GM19467 (cell line): ENCODE results near the gene UCN2.
A peak's percentile ranks its signal among the peaks of the same experiment; 100 is the strongest.
"Not testable (repeated sequence)": the region's sequence is repeated elsewhere in the genome, so short reads cannot be mapped to it uniquely, and the experiment has no call there.

Source experiments
- ATAC-seq: cut with Tn5 transposase; IDR thresholded peaks from one replicate; pipeline ENCODE4 v1.9.1; 2021; ENCODE audit warnings: mild to moderate bottlenecking, moderate library complexity; ENCODE audit not compliant: unreplicated experiment

Gene UCN2

DNA sequence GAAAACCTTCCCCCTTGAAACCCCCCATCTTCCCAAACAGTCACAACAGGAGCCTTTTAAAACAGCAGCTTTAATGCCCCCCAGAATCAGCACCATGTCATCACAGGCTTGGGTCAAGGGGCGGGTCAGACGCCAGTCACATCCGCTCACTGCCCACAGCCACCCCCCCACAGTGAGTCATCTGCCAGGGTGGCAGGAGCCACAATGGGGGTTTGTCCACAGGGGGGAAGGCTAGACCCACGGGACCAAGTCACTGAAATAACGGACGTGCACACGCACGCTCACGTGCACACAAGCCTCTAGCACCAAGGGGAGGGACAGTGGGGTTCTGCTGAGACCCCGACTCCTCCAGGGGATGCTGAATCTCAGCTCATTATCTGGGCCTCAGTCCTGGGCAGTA, 441 bp upstream of the UCN2 start:
- no peak for ATAC-seq

GRCh38 chr3:48562367-48563095, 1.1 kb downstream of the UCN2 start:
- ATAC-seq, result no peak

DNA sequence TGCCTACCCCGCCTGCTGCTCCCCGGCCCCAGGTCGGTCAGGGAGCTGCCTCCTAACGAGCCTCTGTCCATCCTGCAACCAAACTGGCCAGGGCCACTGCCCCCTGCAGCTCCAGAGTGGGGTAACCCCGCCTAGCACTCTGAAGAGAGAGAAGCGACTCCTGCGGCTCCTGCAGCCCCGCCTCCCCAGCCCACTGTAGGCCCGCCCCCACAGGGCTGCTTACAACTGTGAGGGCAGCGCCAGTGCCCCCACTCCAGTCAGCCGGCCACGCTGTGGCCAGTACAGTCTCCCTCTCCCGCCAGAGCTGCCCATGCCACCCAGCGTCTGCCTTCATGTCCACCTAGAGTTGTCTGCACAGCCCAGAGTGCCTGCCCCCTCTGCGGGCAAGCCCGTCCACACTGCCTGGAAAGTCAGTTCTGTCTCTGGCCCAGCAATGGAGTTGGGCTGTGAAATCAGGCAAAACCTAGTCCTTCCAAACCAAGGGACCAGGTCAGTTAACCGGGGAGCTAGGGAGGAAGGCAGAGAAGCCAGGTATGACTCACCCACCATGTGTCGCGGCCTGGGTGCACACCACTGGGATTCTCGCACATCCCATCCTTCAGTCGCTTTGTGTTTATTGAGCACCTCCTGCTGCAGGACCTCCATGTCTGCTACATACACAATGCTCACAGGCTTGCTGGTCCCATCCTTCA, 2.4 kb downstream of the UCN2 start:
- no peak for ATAC-seq

DNA sequence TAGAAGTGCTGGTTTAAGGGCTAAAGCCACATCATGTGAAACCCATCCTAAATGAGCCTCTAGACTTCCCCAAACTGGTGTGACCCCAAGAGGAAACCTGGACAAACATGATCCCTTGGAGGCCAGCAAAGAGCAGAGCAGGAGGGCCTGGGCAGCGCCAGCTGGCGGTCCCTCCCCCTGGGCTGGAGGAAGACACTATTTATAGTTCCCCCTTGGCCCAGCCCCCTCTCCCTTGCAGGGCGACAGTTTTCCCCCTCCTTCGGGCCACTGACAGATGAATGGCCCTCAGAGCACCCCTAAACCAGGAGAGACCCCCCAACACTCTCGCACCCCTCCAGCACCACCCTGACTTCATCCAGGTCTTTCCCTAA, 2.9 kb downstream of the UCN2 start:
- ATAC-seq, result no peak

- no peak for ATAC-seq
These were observed 5.0 kb downstream of the UCN2 start for GRCh38 chr3:48558493-48559134.

GRCh38 chr3:48556796-48557626, 6.6 kb downstream of the UCN2 start, which contains the start of gene PFKFB4:
Gene PFKFB4, minus strand, starts transcription at chr3:48556803. Its CDS starts 26 bp downstream, at chr3:48556777.
- ATAC-seq, result peak; percentile 78

DNA sequence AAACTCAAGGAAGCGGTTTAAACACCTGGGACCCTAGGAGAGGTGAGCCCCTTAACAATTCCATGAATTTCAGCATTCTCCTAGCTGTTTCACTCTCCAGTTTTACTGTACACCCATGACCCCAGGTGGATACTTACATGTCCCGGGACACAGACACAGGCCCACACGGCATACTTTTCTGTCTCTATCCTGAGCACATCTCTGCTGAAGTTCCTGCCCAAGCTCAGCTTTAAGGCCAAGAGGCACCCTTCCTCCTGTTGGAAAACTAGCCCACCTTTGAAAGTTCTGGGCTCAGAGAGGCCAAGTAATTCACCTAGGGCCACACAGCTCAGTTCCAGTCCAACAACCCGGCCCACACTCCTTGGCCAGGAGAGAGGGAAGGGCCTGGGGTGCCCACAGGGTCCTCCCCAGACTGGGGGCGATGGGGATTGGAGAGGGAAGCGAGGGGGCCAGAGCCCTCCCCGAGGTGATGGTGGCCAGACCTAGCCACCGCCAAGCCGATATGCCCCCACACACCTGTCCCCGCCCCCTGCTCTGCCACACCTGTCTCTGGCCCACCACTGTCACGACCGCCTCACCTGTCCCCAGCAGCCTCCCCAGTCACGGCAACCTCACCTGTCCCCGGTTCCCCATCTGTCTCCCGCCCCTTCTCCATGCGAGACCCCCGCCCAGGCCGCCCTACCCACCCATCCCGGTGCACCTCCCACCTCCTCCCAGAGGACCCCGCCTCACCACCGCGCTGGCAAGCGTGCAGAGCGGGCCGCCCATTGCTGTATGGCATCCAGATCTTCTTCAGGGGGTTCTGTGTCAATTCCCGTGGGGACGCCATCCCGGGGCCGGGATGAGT, 7.4 kb downstream of the UCN2 start:
- no peak for ATAC-seq

DNA sequence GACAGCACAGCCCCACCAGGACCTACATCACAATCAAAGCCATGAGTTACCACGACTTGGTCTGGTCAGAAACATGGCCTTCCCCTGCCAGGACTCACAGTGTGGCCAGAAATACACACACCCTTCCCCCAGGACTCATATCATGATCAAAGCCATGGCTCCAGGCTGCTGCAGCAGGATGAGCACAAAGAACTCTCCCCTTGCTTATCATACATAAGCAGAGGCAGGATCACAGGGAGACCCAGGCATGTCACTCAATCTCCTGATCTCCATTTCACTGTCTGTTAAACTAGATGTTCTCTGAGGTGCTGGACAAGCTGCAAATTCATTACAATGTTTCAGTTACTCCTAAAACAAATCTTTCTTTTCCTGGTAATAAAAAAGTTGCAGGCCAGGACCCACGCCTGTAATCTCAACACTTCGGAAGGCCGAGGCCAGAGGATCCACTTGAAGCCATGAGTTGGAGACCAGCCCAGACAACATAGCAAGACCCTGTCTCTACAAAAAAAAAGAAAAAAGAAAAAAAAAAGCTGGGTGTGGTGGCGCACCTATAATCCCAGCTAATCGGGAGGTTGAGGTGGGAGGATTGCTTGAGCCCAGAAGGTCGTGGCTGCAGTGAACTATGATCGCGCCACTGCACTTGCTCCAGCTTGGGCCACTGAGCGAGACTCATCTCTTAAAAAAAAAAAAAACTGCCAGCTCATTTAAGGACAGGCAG, 8.2 kb downstream of the UCN2 start:
- ATAC-seq, result no peak

DNA sequence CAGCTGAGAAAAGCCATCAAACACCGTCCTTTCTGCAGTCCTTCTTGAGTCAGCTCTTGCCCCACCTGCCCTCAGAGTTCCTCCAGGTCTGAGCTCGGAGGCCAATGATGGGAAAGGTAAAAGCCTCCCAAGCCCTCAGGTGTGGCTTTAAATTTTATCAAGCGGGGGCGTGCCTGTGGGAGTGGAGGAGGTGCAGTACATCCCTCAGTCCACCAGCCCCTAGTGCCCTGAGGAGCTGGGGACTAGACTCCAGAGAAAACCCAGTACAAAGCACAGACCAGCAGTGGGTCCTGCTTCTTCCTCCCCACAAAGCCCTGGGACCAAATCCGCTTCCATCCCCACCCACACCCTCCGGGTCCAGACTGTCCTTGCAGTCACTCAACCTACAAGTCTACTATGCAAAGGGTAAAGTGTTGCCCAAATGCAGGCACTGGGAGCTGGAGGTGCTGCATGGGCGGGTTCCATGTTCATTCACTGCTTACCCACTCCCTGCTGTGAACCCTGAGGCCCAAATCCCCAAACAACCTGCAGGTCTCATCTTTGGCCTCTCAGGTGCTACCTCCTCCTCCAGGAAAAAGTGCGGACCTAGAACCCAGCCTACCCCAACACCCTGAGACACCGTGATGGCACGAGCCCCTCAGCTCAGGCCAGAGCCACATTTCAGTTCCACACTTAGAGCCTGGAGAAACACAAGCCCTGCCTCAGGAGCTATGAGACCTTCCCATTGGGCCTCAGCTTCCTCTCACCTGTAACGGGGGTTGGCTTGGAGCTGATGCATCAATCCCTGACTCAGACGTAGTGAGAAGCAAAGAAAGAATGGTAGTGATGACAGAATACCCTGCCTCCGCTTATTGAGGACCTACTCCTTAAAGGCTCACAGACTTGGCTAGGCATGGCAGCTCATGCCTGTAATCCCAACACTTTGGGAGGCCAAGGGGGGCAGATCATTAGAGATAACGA, 9.4 kb downstream of the UCN2 start:
- no peak for ATAC-seq

DNA sequence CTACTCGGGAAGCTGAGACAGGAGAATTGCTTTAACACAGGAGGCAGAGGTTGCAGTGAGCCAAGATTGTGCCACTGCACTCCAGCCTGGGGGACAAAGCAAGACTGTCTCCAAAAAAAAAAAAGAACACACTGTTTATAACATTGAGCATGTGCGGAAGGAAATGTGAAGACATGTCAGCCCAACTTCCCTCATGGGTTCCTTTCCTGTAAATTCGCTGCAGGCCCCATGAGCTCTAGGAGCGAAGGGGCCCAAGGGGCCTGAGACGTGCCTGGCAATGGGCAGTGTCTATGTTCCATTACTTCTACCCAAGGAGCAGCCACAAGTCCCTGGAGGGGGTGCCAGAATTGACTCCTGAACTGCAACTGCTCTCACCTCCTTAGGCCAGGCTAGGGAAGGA, 10.2 kb downstream of the UCN2 start:
- no peak for ATAC-seq

GRCh38 chr3:48552111-48552951, 11.2 kb downstream of the UCN2 start:
- ATAC-seq, result no peak

- ATAC-seq, result not testable (repeated sequence)
These were observed 11.9 kb downstream of the UCN2 start for GRCh38 chr3:48551651-48552050.

DNA sequence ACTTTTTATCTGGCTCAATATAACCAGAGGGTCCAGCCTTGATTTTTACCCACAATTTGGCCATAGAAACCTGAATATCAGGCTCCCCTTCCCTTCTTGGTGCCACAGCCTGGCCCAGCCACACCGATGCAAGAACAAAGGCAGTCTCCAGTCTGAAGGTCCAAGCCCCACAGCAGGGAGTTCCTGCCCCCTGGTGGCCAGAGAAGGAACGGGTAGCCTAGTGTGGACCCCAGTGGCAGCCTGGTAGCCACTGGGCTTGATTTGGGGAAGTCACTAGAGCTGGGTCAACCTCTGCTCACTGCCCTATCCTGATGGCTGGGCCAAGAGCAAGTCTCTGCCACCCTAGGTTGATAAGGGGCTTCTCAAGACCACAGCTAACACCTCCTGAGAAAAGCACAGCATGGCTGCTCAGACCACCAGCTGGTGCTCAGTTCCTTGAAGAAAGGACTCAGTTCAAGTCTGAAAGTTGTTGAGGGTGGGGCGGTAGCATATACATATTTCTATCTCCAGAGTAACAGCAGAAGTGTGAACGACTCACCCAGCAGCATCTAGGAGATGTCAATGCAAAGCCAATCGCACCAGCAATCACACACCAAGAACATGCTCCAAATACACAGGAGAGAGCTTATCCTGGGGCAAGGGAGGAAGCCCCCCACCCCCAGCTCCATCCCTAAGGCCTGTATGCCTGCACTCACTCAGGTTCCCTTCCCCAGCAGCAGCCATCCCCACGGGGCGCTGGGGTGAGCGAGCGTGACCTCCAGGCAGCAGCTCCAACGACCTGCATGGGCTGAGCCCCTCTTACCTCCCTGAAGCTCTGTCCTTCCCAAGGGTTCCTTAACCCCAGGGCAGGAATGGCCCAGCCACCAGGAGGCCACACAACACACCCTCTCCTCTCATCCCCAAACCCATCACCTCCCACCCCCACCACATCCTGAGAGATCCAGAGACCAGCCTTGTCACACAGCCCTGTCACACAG, 14.6 kb downstream of the UCN2 start:
- ATAC-seq, result peak; percentile 65

DNA sequence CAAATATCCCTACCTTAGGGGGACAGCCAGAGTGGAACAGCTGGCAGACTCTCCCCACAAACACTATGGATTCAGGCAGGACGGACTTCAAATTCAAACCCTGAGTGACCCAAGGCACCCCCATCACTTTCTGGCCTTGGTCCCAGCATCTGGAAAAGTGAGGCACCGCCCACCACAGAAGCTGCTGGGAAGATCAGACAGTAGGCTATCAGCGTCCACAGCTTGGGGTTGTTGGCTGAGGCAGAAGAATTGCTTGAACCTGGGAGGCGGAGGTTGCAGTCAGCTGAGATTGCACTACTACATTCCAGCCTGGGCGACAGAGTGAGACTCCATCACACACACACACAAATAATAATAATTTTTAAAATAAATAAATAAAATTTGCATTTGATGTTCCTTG, 15.5 kb downstream of the UCN2 start:
- ATAC-seq, result no peak

GRCh38 chr3:48546203-48546829, 17.3 kb downstream of the UCN2 start:
- ATAC-seq, result no peak

DNA sequence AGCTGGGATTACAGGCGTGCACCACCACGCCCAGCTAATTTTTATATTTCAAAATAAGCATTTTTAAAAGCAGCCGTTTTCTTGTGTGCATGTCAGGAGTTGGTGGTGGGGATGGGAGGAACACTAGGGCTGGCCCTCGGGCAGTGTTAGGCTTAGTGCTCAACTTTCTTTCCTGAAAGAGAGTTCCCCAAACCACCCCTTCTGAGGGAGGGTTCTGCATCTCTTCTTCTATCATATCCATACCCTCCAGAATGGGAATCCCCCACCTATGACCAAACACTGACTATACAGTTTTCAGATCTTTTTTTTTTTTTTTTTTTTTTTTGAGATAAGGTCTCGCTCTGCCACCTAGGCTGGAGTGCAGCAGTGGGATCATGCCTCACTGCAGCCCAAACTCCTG, 19.4 kb downstream of the UCN2 start:
- ATAC-seq, result no peak
